ENCODE results near the gene ACTN4. TPM values are rescaled to one million over a fixed set of nuclear protein-coding genes. Genes with fewer than 3 reads are reported as not detected.

The ACTN4 gene
- polyA plus RNA-seq, 2 of the 4 experiments (the other 2 are of a cell fraction), result 605 to 967 TPM

GRCh38 chr19:38658462-38659306, 11.2 kb downstream of the ACTN4 start:
- Histone ChIP-seq H3K27ac (peak overlapping the region; percentile 87 to 91), H3K4me3 (peak overlapping the region; percentile 25), H3K4me2 (peak overlapping the region; percentile 83), H3K4me1 (peaks cover 98% of the 10 kb centered on the region), H3K9me3 (no peaks in the 10 kb centered on the region)
- WGBS (ENCODE audit: missing lambda C conversion rate), result 7% methylated on average over 15 of the region's 15 CpGs
- peak; percentile 100 for FAIRE-seq
- ATAC-seq, result peak; percentile 82 to 88
- POLR2A ChIA-PET, result interaction anchor here (1.0 to 4.6 kb wide), 16 partner anchors 8 to 115 kb away, joined by 3 to 47 read pairs (median 5); partner anchors contain the start of genes ACTN4 and EIF3K
- DNase-seq (ENCODE audit: low read depth in 1 of 2, low spot score in 1 of 2), result peak; percentile 99
- CTCF ChIA-PET, result interaction anchor here (0.5 to 20.1 kb wide), 20 partner anchors 10 to 430 kb away, joined by 3 to 336 read pairs (median 4); partner anchors contain the start of genes ACTN4 and FAM98C
- TF ChIP-seq RNF2 (IDR thresholded peaks at IDR 0.05; ENCODE audit: borderline replicate concordance, low read depth) (no peak), CBX8 (IDR thresholded peaks at IDR 0.05) (no peak), GATA3 (IDR thresholded peaks at IDR 0.05; ENCODE audit: borderline replicate concordance) (peak; percentile 88; the same call in 1 of the 2 replicates), RARB (CRISPR knock-in tag; IDR thresholded peaks at IDR 0.05) (no peak), ZSCAN20 (CRISPR knock-in tag; IDR thresholded peaks at IDR 0.05) (no peak), TP53 (CRISPR knock-in tag; IDR thresholded peaks at IDR 0.05) (no peak), FOSB (CRISPR knock-in tag; IDR thresholded peaks at IDR 0.05) (peak; percentile 68; the same call in 1 of the 2 replicates), CTCF (IDR thresholded peaks at IDR 0.05) (no peak), FOXS1 (CRISPR knock-in tag; IDR thresholded peaks at IDR 0.05) (peak; percentile 81), JUNB (IDR thresholded peaks at IDR 0.05) (peak; percentile 82), ELK1 (IDR thresholded peaks at IDR 0.05; ENCODE audit: low read depth, low read length) (no peak), HDAC2 (IDR thresholded peaks at IDR 0.05) (no peak), ZNF302 (CRISPR knock-in tag; IDR thresholded peaks at IDR 0.05) (no peak), NPAS2 (CRISPR knock-in tag; IDR thresholded peaks at IDR 0.05; ENCODE audit: borderline replicate concordance) (no peak), KDM5A (IDR thresholded peaks at IDR 0.05) (no peak), USF2 (IDR thresholded peaks at IDR 0.05) (no peak), MAFK (IDR thresholded peaks at IDR 0.05; ENCODE audit: partially characterized antibody) (no peak), POLR2AphosphoS2 (conservative IDR thresholded peaks at IDR 0.05; ENCODE audit: low read length) (no peak; the same call in 1 of the 2 replicates), FOSL2 (IDR thresholded peaks at IDR 0.05) (peak; percentile 82; the same call in 1 of the 2 replicates), FOSL2 (CRISPR knock-in tag; IDR thresholded peaks at IDR 0.05) (peak; percentile 95), RFX5 (IDR thresholded peaks at IDR 0.05) (no peak), HOXB5 (CRISPR knock-in tag; IDR thresholded peaks at IDR 0.05) (peak; percentile 92), TFCP2L1 (CRISPR knock-in tag; IDR thresholded peaks at IDR 0.05) (0 out of 2 replicates have a peak, but pooled peaks have one; percentile 55), HOXA7 (CRISPR knock-in tag; IDR thresholded peaks at IDR 0.05) (peak; percentile 86), PBX3 (IDR thresholded peaks at IDR 0.05) (peak; percentile 68), JUN (IDR thresholded peaks at IDR 0.05) (peak; percentile 50 to 53; a peak in 4 of 5 replicates), EP300 (IDR thresholded peaks at IDR 0.05) (peak; percentile 65 to 73; a peak in 2 of 5 replicates), E2F6 (IDR thresholded peaks at IDR 0.05; ENCODE audit: borderline replicate concordance, low read depth) (no peak; the same call in 1 of the 2 replicates), BCL3 (IDR thresholded peaks at IDR 0.05) (no peak), SMC3 (IDR thresholded peaks at IDR 0.05) (peak; percentile 44), MAZ (IDR thresholded peaks at IDR 0.05; ENCODE audit: borderline replicate concordance, low read depth, low read length) (no peak), RCOR1 (IDR thresholded peaks at IDR 0.05; ENCODE audit: low read depth, low read length) (no peak), KDM1A (IDR thresholded peaks at IDR 0.05; ENCODE audit: low read depth) (no peak)
